ENCODE data around the gene LGALS7.
A peak's percentile ranks its signal among the peaks of the same experiment; 100 is the strongest.
"Not testable (repeated sequence)": the region's sequence is repeated elsewhere in the genome, so short reads cannot be mapped to it uniquely, and the experiment has no call there.

Gene LGALS7

GRCh38 chr19:38795549-38795948 is 22.2 kb upstream of the LGALS7 start:
- no peak for DNase-seq (ENCODE audit: low read depth)
- no peak overlapping the region for H3K4me3 ChIP-seq (ENCODE audit: low read depth, low read length)
- TF ChIP-seq CTCF (IDR thresholded peaks at IDR 0.05; ENCODE audit: low read depth, low read length, missing control alignments) = no peak

- DNase-seq (ENCODE audit: low read depth) = no peak
- no peak for TF ChIP-seq CTCF (IDR thresholded peaks at IDR 0.05; ENCODE audit: low read depth, low read length, missing control alignments)
Observed at GRCh38 chr19:38793671-38794070, 20.4 kb upstream of the LGALS7 start.

GRCh38 chr19:38793177-38793576 is 19.9 kb upstream of the LGALS7 start:
- DNase-seq (ENCODE audit: low read depth) = no peak
- TF ChIP-seq CTCF (IDR thresholded peaks at IDR 0.05; ENCODE audit: low read depth, low read length, missing control alignments) = no peak
- no peak overlapping the region for H3K4me3 ChIP-seq (ENCODE audit: low read depth, low read length)

More at GRCh38 chr19:38793671-38794070, 20.4 kb upstream of the LGALS7 start:
- H3K4me3 ChIP-seq (ENCODE audit: low read depth, low read length) = no peak overlapping the region

GRCh38 chr19:38792250-38793111 is 19.2 kb upstream of the LGALS7 start:
- no peak for DNase-seq (ENCODE audit: low read depth)
- peak; percentile 36 for TF ChIP-seq CTCF (IDR thresholded peaks at IDR 0.05; ENCODE audit: low read depth, low read length, missing control alignments)

GRCh38 chr19:38791451-38792064 is 18.2 kb upstream of the LGALS7 start:
- H3K4me3 ChIP-seq (ENCODE audit: low read depth, low read length) = not testable (repeated sequence)

More at GRCh38 chr19:38792250-38793111, 19.2 kb upstream of the LGALS7 start:
- no peak overlapping the region; the same call in 1 of the 2 replicates for H3K4me3 ChIP-seq (ENCODE audit: low read depth, low read length)

GRCh38 chr19:38790507-38791403 is 17.4 kb upstream of the LGALS7 start:
- DNase-seq (ENCODE audit: low read depth) = not testable (repeated sequence)

More at GRCh38 chr19:38791451-38792064, 18.2 kb upstream of the LGALS7 start:
- not testable (repeated sequence) for DNase-seq (ENCODE audit: low read depth)

GRCh38 chr19:38788478-38789243 is 15.3 kb upstream of the LGALS7 start, which contains the start of gene LGALS7B:
Gene LGALS7B (plus strand): TSS chr19:38789200. CDS start chr19:38789227, 27 bp downstream.
- DNase-seq (ENCODE audit: low read depth) = no peak
- no peak within 1 kb of the TSS for H3K4me3 ChIP-seq (ENCODE audit: low read depth, low read length)
- no peak for TF ChIP-seq CTCF (IDR thresholded peaks at IDR 0.05; ENCODE audit: low read depth, low read length, missing control alignments)

More at GRCh38 chr19:38790507-38791403, 17.4 kb upstream of the LGALS7 start:
- H3K4me3 ChIP-seq (ENCODE audit: low read depth, low read length) = not testable (repeated sequence)
